GM18508 (cell line): ENCODE results near the gene FHOD1.

ENCODE experiments used
- ATAC-seq: cut with Tn5 transposase; IDR thresholded peaks from one replicate; pipeline ENCODE4 v1.9.1; 2021; ENCODE audit warnings: moderate number of reproducible peaks; ENCODE audit not compliant: insufficient read depth, unreplicated experiment

The FHOD1 gene

GRCh38 chr16:67211674-67212073 lies 35.6 kb downstream of the FHOD1 start:
- ATAC-seq: no peak

DNA sequence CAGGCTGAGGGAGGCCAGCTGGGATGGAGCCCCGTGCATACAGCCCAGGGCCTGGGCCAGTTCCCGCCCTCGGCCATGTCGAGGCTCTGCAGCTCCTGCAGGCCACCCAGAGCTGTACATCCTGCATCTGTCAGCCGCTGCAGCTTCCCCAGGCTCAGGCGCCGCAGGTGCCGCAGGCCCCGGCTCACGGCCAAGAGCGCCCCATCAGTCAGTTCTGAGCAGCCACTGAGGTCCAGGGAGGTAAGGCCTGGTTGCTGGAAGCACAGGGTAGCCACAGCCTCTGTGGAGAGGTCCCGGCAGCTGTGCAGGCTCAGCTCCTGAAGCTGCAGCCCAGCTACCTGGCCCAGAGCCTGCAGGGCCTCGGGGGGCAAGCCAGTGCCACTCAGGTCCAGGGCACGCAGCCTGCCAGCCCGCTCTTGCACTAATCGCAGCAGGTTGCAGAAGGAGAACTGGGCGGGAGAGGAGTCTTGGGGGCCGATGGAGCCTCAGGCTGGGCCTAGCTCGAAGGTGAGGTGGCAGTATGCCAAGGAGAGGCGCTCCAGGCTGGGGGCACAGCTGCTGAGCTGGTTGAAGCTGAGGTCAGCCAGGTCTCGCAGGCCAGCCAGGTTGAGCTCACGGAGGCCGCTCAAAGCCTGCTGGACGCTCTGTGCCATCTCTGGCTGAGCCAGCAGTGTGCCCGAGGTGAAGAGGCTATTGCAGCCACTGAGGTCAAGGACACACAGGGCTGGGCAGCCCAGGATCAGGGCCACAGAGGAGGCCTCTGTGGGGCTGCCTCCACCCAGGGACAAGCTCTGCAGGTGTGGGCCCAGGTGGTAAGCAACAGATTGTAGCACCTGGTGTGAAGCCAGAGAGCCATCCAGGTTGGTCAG lies 37.0 kb downstream of the FHOD1 start:
- no peak for ATAC-seq

DNA sequence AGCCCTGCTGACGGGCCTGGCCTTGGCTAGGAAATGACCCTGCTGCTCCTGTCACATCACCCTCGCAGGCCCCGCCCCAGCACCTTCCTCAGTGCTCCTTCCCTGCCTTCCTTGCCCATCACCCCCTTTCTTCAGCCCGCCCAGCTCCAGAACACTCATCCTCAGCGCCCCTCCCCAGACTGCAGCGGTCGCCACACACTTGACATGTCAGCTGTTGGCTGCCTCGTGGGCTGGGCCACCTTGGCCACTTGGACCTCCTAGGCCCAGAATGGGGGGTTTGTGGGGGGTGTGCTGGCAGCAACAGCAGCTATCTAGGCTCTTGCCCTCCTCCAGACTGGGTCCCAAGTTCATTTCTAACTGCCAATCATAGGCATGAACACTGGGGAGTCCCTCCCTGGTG lies 37.7 kb downstream of the FHOD1 start:
- ATAC-seq: no peak

- ATAC-seq: no peak
These were observed 39.0 kb downstream of the FHOD1 start for GRCh38 chr16:67208154-67208896.

- no peak for ATAC-seq
These were observed 39.8 kb downstream of the FHOD1 start for GRCh38 chr16:67207249-67208091.

DNA sequence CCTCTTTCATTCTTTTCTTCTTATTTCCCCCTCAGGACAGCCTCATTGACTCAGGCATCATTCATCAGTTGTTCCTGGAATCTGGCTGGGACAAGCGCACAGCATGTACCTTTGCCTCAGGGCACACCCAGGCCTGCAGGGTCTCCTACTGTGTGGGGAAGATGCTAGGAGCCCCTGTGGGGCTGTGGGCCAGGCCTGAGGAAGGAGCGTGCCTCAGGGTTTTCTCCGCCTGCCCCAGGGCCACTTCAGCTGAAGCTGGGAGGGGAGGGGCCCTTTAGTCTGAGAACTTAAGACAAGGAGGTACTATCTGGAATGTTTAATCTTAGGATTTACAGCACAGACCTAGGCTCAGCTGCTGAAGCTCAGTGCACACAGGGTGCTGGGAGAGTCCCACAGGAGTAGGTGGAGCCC lies 40.4 kb downstream of the FHOD1 start:
- ATAC-seq: no peak

DNA sequence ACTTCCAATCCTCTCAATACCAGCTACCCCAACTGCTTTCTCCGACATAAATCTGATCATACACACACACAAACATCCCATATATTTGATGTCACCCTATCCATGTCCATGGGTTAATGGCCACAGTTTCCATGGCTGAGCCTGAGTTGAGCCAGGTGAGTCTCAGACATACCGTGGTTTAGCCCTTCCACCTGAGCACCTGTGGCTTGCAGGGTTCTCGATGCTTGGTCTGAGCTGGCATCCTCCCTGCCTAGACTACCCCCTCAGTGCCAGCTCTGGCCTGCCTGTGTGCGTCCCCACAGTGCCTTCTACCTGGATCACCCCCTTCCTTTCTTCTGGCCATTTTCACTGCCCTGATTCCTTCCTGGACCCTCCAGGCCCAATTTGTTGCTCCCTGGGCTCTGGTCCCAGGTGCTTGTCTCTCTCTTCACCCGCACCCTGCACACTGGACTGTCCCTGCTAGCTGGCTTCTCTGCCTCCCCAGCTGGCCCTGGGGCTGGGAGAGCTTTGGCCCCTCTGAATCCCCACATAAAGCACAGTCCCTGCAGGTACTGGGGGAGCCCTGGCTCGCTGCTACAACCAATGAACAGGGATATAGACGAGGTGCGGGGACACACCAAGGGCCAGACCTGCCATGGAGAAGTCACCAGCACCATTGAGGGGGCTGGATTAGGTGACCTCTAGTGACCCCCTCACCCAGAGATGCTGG lies 41.0 kb downstream of the FHOD1 start:
- no peak for ATAC-seq

GRCh38 chr16:67204076-67204475 lies 43.2 kb downstream of the FHOD1 start:
- ATAC-seq: no peak

GRCh38 chr16:67202956-67203493 lies 44.3 kb downstream of the FHOD1 start:
- no peak for ATAC-seq

GRCh38 chr16:67202426-67202825 lies 44.9 kb downstream of the FHOD1 start:
- ATAC-seq: no peak

GRCh38 chr16:67201411-67202345 lies 45.6 kb downstream of the FHOD1 start:
- ATAC-seq: no peak

DNA sequence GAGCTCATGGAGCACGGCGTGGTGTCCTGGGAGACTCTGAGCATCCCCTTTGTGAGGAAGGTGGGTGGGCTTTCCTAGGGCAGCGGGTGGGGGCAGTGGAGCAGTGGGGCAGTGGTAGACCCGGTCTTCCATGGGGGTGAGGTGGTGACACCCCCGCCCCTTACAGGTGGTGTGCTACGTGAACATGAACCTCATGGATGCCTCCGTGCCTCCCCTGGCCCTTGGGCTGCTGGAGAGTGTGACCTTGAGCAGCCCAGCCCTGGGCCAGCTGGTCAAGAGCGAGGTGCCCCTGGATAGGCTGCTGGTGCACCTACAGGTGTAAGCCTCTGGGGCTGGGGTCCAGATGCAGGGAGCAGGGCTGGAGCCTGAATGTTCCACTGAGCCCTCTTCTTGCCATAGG lies 46.8 kb downstream of the FHOD1 start:
- no peak for ATAC-seq

- ATAC-seq: no peak
These were observed 47.5 kb downstream of the FHOD1 start for GRCh38 chr16:67199808-67200198.

DNA sequence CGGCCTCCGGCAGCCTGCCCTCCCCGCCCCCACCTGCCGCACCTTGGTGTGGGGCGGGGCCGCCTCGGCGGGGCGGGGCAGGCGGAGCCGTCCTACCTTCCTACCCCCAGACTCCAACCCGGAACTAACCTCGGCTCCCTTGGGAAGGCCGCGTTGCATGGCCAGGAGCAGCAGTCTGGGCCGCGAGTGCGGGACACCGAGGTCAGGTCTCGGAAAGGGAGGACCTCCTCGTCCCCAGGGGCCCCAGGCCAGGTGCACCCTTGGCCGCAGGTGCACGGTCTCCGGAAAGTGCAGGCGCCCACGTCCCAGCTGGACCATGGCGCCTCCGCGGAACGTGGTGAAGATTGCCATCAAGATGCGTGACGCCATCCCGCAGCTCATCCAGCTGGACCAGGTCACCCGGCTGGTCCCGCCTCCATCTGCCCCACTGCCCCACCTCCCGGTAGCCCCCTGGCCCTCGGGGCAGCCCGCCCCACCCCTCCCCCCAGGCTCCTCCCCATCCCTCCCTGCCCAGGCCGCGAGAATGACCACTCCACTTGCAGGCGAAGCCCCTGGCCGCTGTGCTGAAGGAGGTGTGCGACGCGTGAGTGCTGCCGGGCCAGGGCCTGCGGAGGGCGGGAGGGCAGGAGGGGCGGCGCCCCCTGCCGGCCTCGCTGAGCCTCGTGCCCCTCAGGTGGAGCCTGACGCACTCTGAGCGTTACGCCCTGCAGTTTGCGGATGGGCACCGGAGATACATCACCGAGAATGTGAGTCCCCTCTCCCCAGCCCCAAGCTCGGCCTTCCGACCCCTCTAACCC lies 48.1 kb downstream of the FHOD1 start, which contains the start of gene ELMO3:
TSS of gene ELMO3 (plus strand) at position 121 of the 797 bp plus-strand sequence. CDS start at position 317, 196 bp downstream.
- ATAC-seq: no peak

- ATAC-seq: no peak
These were observed 49.0 kb downstream of the FHOD1 start for GRCh38 chr16:67198238-67198734.

DNA sequence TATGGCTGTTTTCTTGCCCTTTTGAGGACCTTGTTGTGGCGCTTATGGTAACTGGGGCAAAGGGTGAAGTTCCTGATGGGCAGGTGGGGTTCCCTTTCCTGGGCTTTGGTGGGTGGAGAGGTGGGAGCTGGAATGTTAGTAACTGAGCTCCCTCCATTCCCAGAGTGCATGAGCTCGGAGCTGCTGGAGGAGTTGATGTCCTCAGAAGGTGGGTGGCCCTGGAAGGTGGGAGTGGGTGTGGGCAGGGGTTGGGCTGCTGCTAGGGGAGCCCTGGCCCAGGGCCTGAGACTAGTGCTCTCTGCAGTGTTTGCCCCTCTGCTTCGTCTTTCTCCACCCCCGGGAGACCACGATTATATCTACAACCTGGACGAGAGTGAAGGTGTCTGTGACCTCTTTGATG lies 49.6 kb downstream of the FHOD1 start:
- no peak for ATAC-seq

GRCh38 chr16:67196881-67197280 lies 50.4 kb downstream of the FHOD1 start:
- no peak for ATAC-seq

- ATAC-seq: no peak
These were observed 51.6 kb downstream of the FHOD1 start for GRCh38 chr16:67195676-67196075.
